Measurements from ENCODE around the gene TCEANC2. TPM values are rescaled to one million over a fixed set of nuclear protein-coding genes. Genes with fewer than 3 reads are reported as not detected.

The TCEANC2 gene
- total and polyA plus RNA-seq, 4 donors, result 0.89 to 2.1 (median 1.7) TPM

GRCh38 chr1:54054438-54054749, 986 bp downstream of the TCEANC2 start:
- no peaks in the 10 kb centered on the region for H3K36me3 ChIP-seq (ENCODE audit: control insufficient read depth in 4 of 4, insufficient read depth in 3 of 4, low read depth in 1 of 4, low read length in 3 of 4)
- peak overlapping the region in 1 of 2 donors; percentile 84 for H3K9ac ChIP-seq (ENCODE audit: low read depth in 1 of 2, low read length in 2 of 2)
- WGBS, result 57% methylated on average over 5 of the region's 5 CpGs
- peak overlapping the region; percentile 80 to 82 (median 80) for H3K4me3 ChIP-seq (ENCODE audit: low read depth in 1 of 3, low read length in 3 of 3)
- H3K4me1 ChIP-seq (ENCODE audit: control insufficient read depth in 4 of 4, insufficient read depth in 4 of 4, low read length in 3 of 4), result peaks cover 4 to 24% (median 22%) of the 10 kb centered on the region in 4 donors
- TF ChIP-seq NR2F2 (IDR thresholded peaks at IDR 0.05) (no peak), EGR1 (IDR thresholded peaks at IDR 0.05; ENCODE audit: low read depth in 2 of 2) (no peak), ATF3 (IDR thresholded peaks at IDR 0.05) (no peak), GABPA (IDR thresholded peaks at IDR 0.05 in 1 of 2, conservative IDR thresholded peaks at IDR 0.05 in 1 of 2) (no peak), RXRA (IDR thresholded peaks at IDR 0.05) (no peak), ZBTB33 (IDR thresholded peaks at IDR 0.05) (no peak)
- no peaks in the 10 kb centered on the region for H3K9me3 ChIP-seq (ENCODE audit: control insufficient read depth in 4 of 4, low read length in 3 of 4)
- no peak overlapping the region for H3K27ac ChIP-seq (ENCODE audit: low read depth in 1 of 2, low read length in 2 of 2)
- H3K27me3 ChIP-seq (ENCODE audit: control insufficient read depth in 4 of 4, insufficient read depth in 4 of 4, low read length in 3 of 4), result no peaks in the 10 kb centered on the region
- DNase-seq (ENCODE audit: low spot score), result no peak

- TF ChIP-seq EGR1 (IDR thresholded peaks at IDR 0.05; ENCODE audit: low read depth in 2 of 2) (no peak), FOXA2 (IDR thresholded peaks at IDR 0.05) (no peak), ZBTB33 (IDR thresholded peaks at IDR 0.05) (no peak), YY1 (IDR thresholded peaks at IDR 0.05) (no peak), HNF4A (conservative IDR thresholded peaks at IDR 0.05) (no peak), TAF1 (conservative IDR thresholded peaks at IDR 0.05) (no peak), CTCF (IDR thresholded peaks at IDR 0.05; ENCODE audit: low read depth, low read length, missing input control) (no peak), JUND (IDR thresholded peaks at IDR 0.05) (no peak), GABPA (IDR thresholded peaks at IDR 0.05 in 1 of 2, conservative IDR thresholded peaks at IDR 0.05 in 1 of 2) (no peak), RAD21 (IDR thresholded peaks at IDR 0.05) (no peak), ATF3 (IDR thresholded peaks at IDR 0.05) (no peak), MAX (IDR thresholded peaks at IDR 0.05) (no peak)
- Histone ChIP-seq H3K27ac (ENCODE audit: low read depth in 1 of 2, low read length in 2 of 2) (no peak overlapping the region), H3K9ac (ENCODE audit: low read depth in 1 of 2, low read length in 2 of 2) (no peak overlapping the region), H3K9me3 (ENCODE audit: control insufficient read depth in 4 of 4, low read length in 3 of 4) (no peaks in the 10 kb centered on the region), H3K4me1 (ENCODE audit: control insufficient read depth in 4 of 4, insufficient read depth in 4 of 4, low read length in 3 of 4) (peaks cover 0 to 1% (median 0%) of the 10 kb centered on the region in 4 donors), H3K4me3 (ENCODE audit: low read depth in 1 of 3, low read length in 3 of 3) (no peak overlapping the region), H3K27me3 (ENCODE audit: control insufficient read depth in 4 of 4, insufficient read depth in 4 of 4, low read length in 3 of 4) (no peaks in the 10 kb centered on the region), H3K36me3 (ENCODE audit: control insufficient read depth in 4 of 4, insufficient read depth in 3 of 4, low read depth in 1 of 4, low read length in 3 of 4) (no peaks in the 10 kb centered on the region)
- DNase-seq (ENCODE audit: low spot score), result no peak
- 91% methylated on average over 5 of the region's 5 CpGs for WGBS
Measured at GRCh38 chr1:54064299-54064698, 10.9 kb downstream of the TCEANC2 start.
